K562 (cell line): ENCODE measurements around the gene WFIKKN1. TPM values are rescaled to one million over a fixed set of nuclear protein-coding genes. Genes with fewer than 3 reads are reported as not detected.

ENCODE experiments used
- BRD4 ChIP-seq: fragments of 200-600 bp; sonication (generic); IDR thresholded peaks from 2 replicates; pipeline ENCODE4 v1.6.1; 2017; ENCODE audit warnings: inconsistent platforms
- CHCHD3 ChIP-seq: fragments of 250-450 bp; sonication (Bioruptor Pico); IDR thresholded peaks from 2 replicates; pipeline ENCODE4 v2.1.2; 2022; ENCODE audit warnings: mild to moderate bottlenecking
- ELF2 ChIP-seq: fragments of 250-450 bp; sonication (Bioruptor Pico); IDR thresholded peaks from 2 replicates; pipeline ENCODE4 v1.5.0; 2021; ENCODE audit warnings: mild to moderate bottlenecking
- EZH2 ChIP-seq: IDR thresholded peaks from 2 replicates; pipeline ENCODE4 v1.6.1; 2012; ENCODE audit warnings: low read depth, mild to moderate bottlenecking, inconsistent platforms, low read length, borderline replicate concordance
- FOXJ3 ChIP-seq: sonication (generic); formaldehyde crosslinking; IDR thresholded peaks from 2 replicates; pipeline ENCODE4 v1.4.0; 2020; ENCODE audit warnings: mild to moderate bottlenecking, missing genetic modification reagents
- IRF1 ChIP-seq: sonication (generic); formaldehyde crosslinking; IDR thresholded peaks from 2 replicates; pipeline ENCODE4 v1.8.0; 2022; ENCODE audit warnings: missing genetic modification reagents, mild to moderate bottlenecking, borderline replicate concordance
- IRF2 ChIP-seq: sonication (generic); formaldehyde crosslinking; IDR thresholded peaks from 2 replicates; pipeline ENCODE4 v1.8.1; 2022; ENCODE audit warnings: mild to moderate bottlenecking, missing genetic modification reagents
- MYC ChIP-seq, 2 experiments: fragments of 250-450 bp in 1 of 2; sonication (Bioruptor Pico) in 1 of 2; IDR thresholded peaks; 2 replicates each; pipeline versions ENCODE4 v1.5.1 to v1.6.1; 2012 to 2021; ENCODE audit warnings: low read depth in 2 of 2, borderline replicate concordance in 1 of 2, improper control_type of control experiment in 1 of 2, low read length in 1 of 2, mild to moderate bottlenecking in 1 of 2, moderate library complexity in 1 of 2
- NR3C1 ChIP-seq: sonication (generic); formaldehyde crosslinking; IDR thresholded peaks from 2 replicates; pipeline ENCODE4 v1.8.1; 2022; ENCODE audit warnings: missing genetic modification reagents
- SIN3B ChIP-seq: fragments of 450-650 bp; IDR thresholded peaks from 2 replicates; pipeline ENCODE4 v1.6.1; 2017; ENCODE audit warnings: low read depth, mild to moderate bottlenecking, moderate library complexity
- SP1 ChIP-seq: sonication (generic); formaldehyde crosslinking; IDR thresholded peaks from 2 replicates; pipeline ENCODE4 v1.8.1; 2022; ENCODE audit warnings: mild to moderate bottlenecking, missing genetic modification reagents
- STAT6 ChIP-seq: sonication (generic); formaldehyde crosslinking; IDR thresholded peaks from 2 replicates; pipeline ENCODE4 v1.8.1; 2023; ENCODE audit warnings: mild to moderate bottlenecking, missing genetic modification reagents
- XRCC4 ChIP-seq: IDR thresholded peaks from one replicate; pipeline ENCODE4 v1.6.1; 2011; ENCODE audit not compliant: insufficient read depth, insufficient read length; ENCODE audit errors: extremely low read depth
- ZC3H8 ChIP-seq: fragments of 450-650 bp; IDR thresholded peaks from 2 replicates; pipeline ENCODE4 v1.6.1; 2017
- ZFP30 ChIP-seq: fragments of 250-450 bp; sonication (Bioruptor Pico); IDR thresholded peaks from 2 replicates; pipeline ENCODE4 v1.8.0; 2022; ENCODE audit warnings: moderate library complexity, mild to moderate bottlenecking, inconsistent platforms, borderline replicate concordance
- ZNF445 ChIP-seq: fragments of 250-450 bp; sonication (Bioruptor Pico); IDR thresholded peaks from 2 replicates; pipeline ENCODE4 v1.4.0; 2020; ENCODE audit warnings: low read depth, mild to moderate bottlenecking, moderate library complexity
- ZNF830 ChIP-seq: fragments of 250-450 bp; sonication (Bioruptor Pico); IDR thresholded peaks from 2 replicates; pipeline ENCODE4 v1.5.0; 2021; ENCODE audit warnings: mild to moderate bottlenecking
- polyA plus RNA-seq, 8 experiments: library from polyadenylated mRNA; depleted of rRNA in 4 of 8; stranded (reverse) in 5 of 8; unstranded in 3 of 8; fragments of >200 nt; fragmentation: Nextera tagmentation in 2 of 8; fragmentation: Illumina TruSeq in 1 of 8; extraction: Ambion mirVana in 2 of 8; extraction: Trizol in 1 of 8; gene quantifications; 2 replicates each; pipeline versions ENCODE4 v1.2.1 to v1.2.3, GENCODE V29; 2011 to 2014; ENCODE audit warnings: inconsistent platforms in 1 of 8, missing spikeins in 1 of 8
- total RNA-seq, 7 experiments: library from RNA; depleted of rRNA in 6 of 7; stranded (reverse); fragments of >200 nt in 6 of 7; fragmentation: Illumina TruSeq in 2 of 7; extraction: Trizol in 2 of 7; gene quantifications; 2 replicates each; pipeline versions ENCODE4 v1.2.1 to v1.2.3, GENCODE V29; 2011 to 2021; ENCODE audit warnings: low replicate concordance in 1 of 7
- TF ChIP-seq, protein P1 (sequence below): fragments of 450-650 bp; IDR thresholded peaks from 2 replicates; pipeline ENCODE4 v1.6.1; 2017; ENCODE audit warnings: antibody characterized with exemption
- TF ChIP-seq, protein P2 (sequence below), 2 experiments: IDR thresholded peaks in 1 of 2; conservative IDR thresholded peaks in 1 of 2; 2 replicates each; pipeline ENCODE4 v1.6.1; 2016; ENCODE audit warnings: low read depth in 2 of 2, mild to moderate bottlenecking in 1 of 2, missing compliant biosample characterization in 1 of 2, missing genetic modification characterization in 1 of 2, moderate library complexity in 1 of 2

The WFIKKN1 gene
- total and polyA plus RNA-seq, 9 of the 15 experiments (the other 6 are each of a cell fraction or from before 2014, with no cell fraction given): 0.14 to 1.1 (median 0.50) TPM; not detected in 4

DNA sequence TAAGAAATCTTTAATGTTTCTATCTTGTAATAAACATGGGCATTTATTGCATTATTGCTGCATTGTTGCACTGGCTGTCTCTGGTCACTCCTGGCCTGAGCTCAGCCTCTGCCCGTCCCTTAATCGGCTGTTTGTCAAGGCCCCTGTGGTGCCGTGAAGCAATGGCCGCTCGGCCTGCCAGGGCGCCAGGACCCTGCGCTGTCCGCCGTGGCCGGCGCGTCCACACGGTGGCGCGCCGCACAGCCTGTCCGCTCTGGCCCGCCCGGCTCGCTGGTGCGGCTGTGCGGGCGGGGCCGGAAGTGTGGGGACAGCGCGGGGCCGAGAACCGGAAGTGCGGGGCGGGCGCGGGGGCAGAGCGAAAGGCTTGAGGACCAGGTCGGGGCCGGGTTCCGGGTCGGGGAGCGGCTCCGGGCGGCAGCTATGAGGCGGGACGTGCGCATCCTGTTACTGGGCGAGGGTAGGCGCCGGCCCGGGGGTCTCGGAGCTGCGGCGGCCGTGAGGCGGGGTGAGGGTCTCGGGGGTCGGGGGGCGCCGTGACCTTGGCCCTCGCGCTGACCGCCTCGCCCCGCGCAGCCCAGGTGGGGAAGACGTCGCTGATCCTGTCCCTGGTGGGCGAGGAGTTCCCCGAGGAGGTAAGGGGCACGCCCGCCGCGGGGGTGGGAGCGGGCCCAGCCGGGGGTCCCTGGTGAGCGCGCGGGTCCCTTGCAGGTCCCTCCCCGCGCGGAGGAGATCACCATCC, 37.2 kb downstream of the WFIKKN1 start, which contains the start of gene RHOT2 (continued):
- TF ChIP-seq CHCHD3 (no peak), SIN3B (peak; percentile 86), ELF2 (peak; percentile 85), BRD4 (no peak), ZC3H8 (no peak), MYC (IDR thresholded peaks at IDR 0.05; ENCODE audit: low read depth, low read length) (peak; percentile 88), MYC (CRISPR knock-in tag; IDR thresholded peaks at IDR 0.05; ENCODE audit: borderline replicate concordance, low read depth) (no peak), FOXJ3 (CRISPR knock-in tag) (no peak), ZFP30 (CRISPR knock-in tag) (no peak), XRCC4 (no peak), ZNF445 (CRISPR knock-in tag) (no peak), EZH2 (no peak), SP1 (CRISPR knock-in tag) (no peak), IRF1 (CRISPR knock-in tag) (no peak), NR3C1 (CRISPR knock-in tag) (no peak), IRF2 (CRISPR knock-in tag) (no peak; the same call in 1 of the 2 replicates), STAT6 (CRISPR knock-in tag) (no peak), ZNF830 (no peak)
- TF ChIP-seq, protein P1, sequence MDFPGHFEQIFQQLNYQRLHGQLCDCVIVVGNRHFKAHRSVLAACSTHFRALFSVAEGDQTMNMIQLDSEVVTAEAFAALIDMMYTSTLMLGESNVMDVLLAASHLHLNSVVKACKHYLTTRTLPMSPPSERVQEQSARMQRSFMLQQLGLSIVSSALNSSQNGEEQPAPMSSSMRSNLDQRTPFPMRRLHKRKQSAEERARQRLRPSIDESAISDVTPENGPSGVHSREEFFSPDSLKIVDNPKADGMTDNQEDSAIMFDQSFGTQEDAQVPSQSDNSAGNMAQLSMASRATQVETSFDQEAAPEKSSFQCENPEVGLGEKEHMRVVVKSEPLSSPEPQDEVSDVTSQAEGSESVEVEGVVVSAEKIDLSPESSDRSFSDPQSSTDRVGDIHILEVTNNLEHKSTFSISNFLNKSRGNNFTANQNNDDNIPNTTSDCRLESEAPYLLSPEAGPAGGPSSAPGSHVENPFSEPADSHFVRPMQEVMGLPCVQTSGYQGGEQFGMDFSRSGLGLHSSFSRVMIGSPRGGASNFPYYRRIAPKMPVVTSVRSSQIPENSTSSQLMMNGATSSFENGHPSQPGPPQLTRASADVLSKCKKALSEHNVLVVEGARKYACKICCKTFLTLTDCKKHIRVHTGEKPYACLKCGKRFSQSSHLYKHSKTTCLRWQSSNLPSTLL: no peak
- TF ChIP-seq, protein P2, sequence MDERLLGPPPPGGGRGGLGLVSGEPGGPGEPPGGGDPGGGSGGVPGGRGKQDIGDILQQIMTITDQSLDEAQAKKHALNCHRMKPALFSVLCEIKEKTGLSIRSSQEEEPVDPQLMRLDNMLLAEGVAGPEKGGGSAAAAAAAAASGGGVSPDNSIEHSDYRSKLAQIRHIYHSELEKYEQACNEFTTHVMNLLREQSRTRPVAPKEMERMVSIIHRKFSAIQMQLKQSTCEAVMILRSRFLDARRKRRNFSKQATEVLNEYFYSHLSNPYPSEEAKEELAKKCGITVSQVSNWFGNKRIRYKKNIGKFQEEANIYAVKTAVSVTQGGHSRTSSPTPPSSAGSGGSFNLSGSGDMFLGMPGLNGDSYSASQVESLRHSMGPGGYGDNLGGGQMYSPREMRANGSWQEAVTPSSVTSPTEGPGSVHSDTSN (CRISPR knock-in tag; IDR thresholded peaks at IDR 0.05; ENCODE audit: low read depth): no peak
- TF ChIP-seq, protein P2 (tag; conservative IDR thresholded peaks at IDR 0.05; ENCODE audit: low read depth): no peak
